Prostate gland (tissue), 2 donors: ENCODE data around the gene CRY2. TPM values are rescaled to one million over a fixed set of nuclear protein-coding genes. Genes with fewer than 3 reads are reported as not detected.
"Not testable (repeated sequence)": the region's sequence is repeated elsewhere in the genome, so short reads cannot be mapped to it uniquely, and the experiment has no call there.

Experiments
- DNase-seq: peaks from one replicate; pipeline ENCODE4 v3.0.0-alpha.2; 2019; ENCODE audit warnings: low spot score
- H3K27ac ChIP-seq, 2 donors: fragments of 200-600 bp; sonication (generic); 2 replicates each; pipeline ENCODE4 v1.5.1; 2017 to 2019
- H3K27me3 ChIP-seq: fragments of 200-600 bp; sonication (generic); replicated peaks from 2 replicates; pipeline ENCODE4 v1.5.1; 2019; ENCODE audit not compliant: insufficient read depth
- H3K36me3 ChIP-seq, 2 donors: fragments of 200-600 bp; sonication (generic); 1 replicate in 1 of 2; 2 replicates in 1 of 2; pipeline versions ENCODE4 v1.5.1 to v1.8.1; 2017 to 2019
- H3K4me1 ChIP-seq: fragments of 200-600 bp; sonication (generic); replicated peaks from 2 replicates; pipeline ENCODE4 v1.5.1; 2019
- H3K4me3 ChIP-seq, 2 donors: fragments of 200-600 bp; sonication (generic); 2 replicates each; pipeline ENCODE4 v1.5.1; 2017 to 2019
- H3K9me3 ChIP-seq: fragments of 200-600 bp; sonication (generic); 2 replicates; pipeline ENCODE4 v1.5.1; 2017
- POLR2A ChIP-seq: fragments of 450-650 bp; IDR thresholded peaks from one replicate; pipeline ENCODE4 v1.6.1; 2016; ENCODE audit warnings: antibody characterized with exemption, mild to moderate bottlenecking
- POLR2AphosphoS5 ChIP-seq: sonication (generic); formaldehyde crosslinking; IDR thresholded peaks from one replicate; pipeline ENCODE4 v1.6.1; 2017; ENCODE audit warnings: antibody characterized with exemption
- WGBS: methylation state at CpG from one replicate; pipeline ENCODE4 v1.1.5; 2018; 5-methylcytosine and 5-hydroxymethylcytosine counted together
- intact Hi-C: fragments of 100-400 bp; cut with DNase I; formaldehyde crosslinking; loops from one replicate; pipeline ENCODE4 v1.14.2; 2022
- total RNA-seq, 2 donors: library from RNA; depleted of rRNA; stranded (reverse); fragments of >200 nt; gene quantifications; one replicate each; pipeline ENCODE4 v1.1.0, GENCODE V29; 2016
- TF ChIP-seq, protein P1 (sequence below), 4 experiments: fragments of 200-600 bp in 2 of 4; fragments of 450-650 bp in 2 of 4; sonication (generic) in 2 of 4; IDR thresholded peaks; 1 replicate in 3 of 4; 2 replicates in 1 of 4; pipeline ENCODE4 v1.5.1; 2016 to 2019; ENCODE audit warnings: antibody characterized with exemption in 4 of 4, mild to moderate bottlenecking in 2 of 4, moderate library complexity in 2 of 4

CRY2 gene
- total RNA-seq, 2 donors from 2014 or later, result 45.4 to 70.8 TPM

DNA sequence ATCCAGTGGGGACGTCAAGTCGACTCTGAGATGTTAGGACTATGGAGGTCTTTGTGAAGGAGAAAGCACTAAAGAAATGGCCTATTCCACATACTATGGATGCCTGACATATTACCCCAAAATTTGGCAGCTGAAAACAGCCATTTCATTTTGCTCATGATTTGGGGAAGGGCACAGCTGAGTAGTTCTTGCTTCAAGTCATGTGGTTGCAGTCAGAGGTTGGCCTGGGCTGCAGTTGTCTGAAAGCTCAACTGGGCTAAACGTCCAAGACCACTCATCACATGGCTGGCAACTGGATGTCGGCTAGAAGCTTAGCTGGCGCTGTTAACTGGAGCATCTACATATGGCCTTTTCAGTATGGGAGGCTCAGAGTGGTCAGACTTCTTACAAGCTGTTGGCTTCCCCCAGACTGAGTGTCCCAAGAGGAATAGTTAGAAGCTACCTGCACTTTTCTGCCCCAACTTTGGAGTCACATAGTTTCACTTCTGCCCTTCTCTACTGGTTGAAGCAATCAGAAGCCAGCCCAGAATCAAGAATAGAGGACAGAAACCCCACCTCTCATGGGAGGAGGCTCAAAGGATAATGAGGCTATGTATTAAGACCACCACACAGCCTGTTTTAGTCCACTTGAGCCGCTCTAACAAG, 28.2 kb upstream of the CRY2 start:
- Histone ChIP-seq H3K27ac (no peak overlapping the region), H3K9me3 (no peaks in the 10 kb centered on the region), H3K4me1 (no peaks in the 10 kb centered on the region), H3K4me3 (no peak overlapping the region), H3K36me3 (no peaks in the 10 kb centered on the region), H3K27me3 (no peaks in the 10 kb centered on the region)
- intact Hi-C loops, result no loop called here
- 86% methylated on average over 6 of the region's 6 CpGs for WGBS
- DNase-seq, result no peak
- TF ChIP-seq POLR2A (no peak), POLR2AphosphoS5 (no peak)
- TF ChIP-seq, protein P1, sequence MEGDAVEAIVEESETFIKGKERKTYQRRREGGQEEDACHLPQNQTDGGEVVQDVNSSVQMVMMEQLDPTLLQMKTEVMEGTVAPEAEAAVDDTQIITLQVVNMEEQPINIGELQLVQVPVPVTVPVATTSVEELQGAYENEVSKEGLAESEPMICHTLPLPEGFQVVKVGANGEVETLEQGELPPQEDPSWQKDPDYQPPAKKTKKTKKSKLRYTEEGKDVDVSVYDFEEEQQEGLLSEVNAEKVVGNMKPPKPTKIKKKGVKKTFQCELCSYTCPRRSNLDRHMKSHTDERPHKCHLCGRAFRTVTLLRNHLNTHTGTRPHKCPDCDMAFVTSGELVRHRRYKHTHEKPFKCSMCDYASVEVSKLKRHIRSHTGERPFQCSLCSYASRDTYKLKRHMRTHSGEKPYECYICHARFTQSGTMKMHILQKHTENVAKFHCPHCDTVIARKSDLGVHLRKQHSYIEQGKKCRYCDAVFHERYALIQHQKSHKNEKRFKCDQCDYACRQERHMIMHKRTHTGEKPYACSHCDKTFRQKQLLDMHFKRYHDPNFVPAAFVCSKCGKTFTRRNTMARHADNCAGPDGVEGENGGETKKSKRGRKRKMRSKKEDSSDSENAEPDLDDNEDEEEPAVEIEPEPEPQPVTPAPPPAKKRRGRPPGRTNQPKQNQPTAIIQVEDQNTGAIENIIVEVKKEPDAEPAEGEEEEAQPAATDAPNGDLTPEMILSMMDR (IDR thresholded peaks at IDR 0.05), result no peak

GRCh38 chr11:45820211-45820857, 26.9 kb upstream of the CRY2 start:
- intact Hi-C loops, result no loop called here
- 90% methylated on average over 5 of the region's 5 CpGs for WGBS
- H3K4me3 ChIP-seq, result no peak overlapping the region
- no peaks in the 10 kb centered on the region for H3K9me3 ChIP-seq
- TF ChIP-seq, protein P1 (IDR thresholded peaks at IDR 0.05), result no peak
- TF ChIP-seq POLR2AphosphoS5 (no peak), POLR2A (no peak)
- no peaks in the 10 kb centered on the region for H3K4me1 ChIP-seq
- no peaks in the 10 kb centered on the region for H3K27me3 ChIP-seq
- DNase-seq, result no peak
- no peaks in the 10 kb centered on the region for H3K36me3 ChIP-seq
- H3K27ac ChIP-seq, result no peak overlapping the region

- not testable (repeated sequence) for H3K27me3 ChIP-seq
Measured at GRCh38 chr11:45826492-45826891, 20.8 kb upstream of the CRY2 start.

GRCh38 chr11:45827123-45827522, 20.2 kb upstream of the CRY2 start:
- DNase-seq, result no peak
- H3K36me3 ChIP-seq, result no peaks in the 10 kb centered on the region
- TF ChIP-seq POLR2A (no peak), POLR2AphosphoS5 (no peak)
- TF ChIP-seq, protein P1 (IDR thresholded peaks at IDR 0.05), result no peak
- no peaks in the 10 kb centered on the region for H3K9me3 ChIP-seq
- no peaks in the 10 kb centered on the region for H3K27me3 ChIP-seq
- intact Hi-C loops, result no loop called here
- 92% methylated on average over 4 of the region's 4 CpGs for WGBS
- no peak overlapping the region for H3K4me3 ChIP-seq
- no peaks in the 10 kb centered on the region for H3K4me1 ChIP-seq
- H3K27ac ChIP-seq, result no peak overlapping the region

More at GRCh38 chr11:45826492-45826891, 20.8 kb upstream of the CRY2 start:
- 44% methylated on average over 7 of the region's 7 CpGs for WGBS
- intact Hi-C loops, H3K36me3 ChIP-seq, H3K4me3 ChIP-seq, H3K9me3 ChIP-seq, DNase-seq, H3K4me1 ChIP-seq, H3K27ac ChIP-seq: not testable (repeated sequence)

GRCh38 chr11:45828996-45829395, 18.3 kb upstream of the CRY2 start:
- H3K27ac ChIP-seq, result no peak overlapping the region
- DNase-seq, result no peak
- TF ChIP-seq POLR2AphosphoS5 (no peak), POLR2A (no peak)
- TF ChIP-seq, protein P1 (IDR thresholded peaks at IDR 0.05), result no peak
- no peak overlapping the region for H3K4me3 ChIP-seq
- no peaks in the 10 kb centered on the region for H3K27me3 ChIP-seq
- no peaks in the 10 kb centered on the region for H3K36me3 ChIP-seq
- intact Hi-C loops, result no loop called here
- 72% methylated on average over 4 of the region's 4 CpGs for WGBS
- no peaks in the 10 kb centered on the region for H3K4me1 ChIP-seq
- H3K9me3 ChIP-seq, result no peaks in the 10 kb centered on the region
